Endothelial cell of umbilical vein (primary cell): ENCODE measurements around the gene TYW1. TPM values are rescaled to one million over a fixed set of nuclear protein-coding genes. Genes with fewer than 3 reads are reported as not detected.
"Not testable (repeated sequence)": the region's sequence is repeated elsewhere in the genome, so short reads cannot be mapped to it uniquely, and the experiment has no call there.

Source experiments
- BruUV-seq: library from RNA; stranded (reverse); fragments of 400-500 nt; replicated peaks from 2 replicates; lab custom pipeline; 2021; lab: Mats Ljungman, UMichigan
- CTCF ChIA-PET: fragments of 300-600, 350-600 bp; sonication (Branson Sonifier 250); formaldehyde crosslinking; loops from one replicate; lab custom pipeline; 2021; ENCODE audit warnings: antibody characterized with exemption, inconsistent platforms; lab: Charles Lee
- POLR2A ChIA-PET: fragments of 300-600, 350-600 bp; sonication (Branson Sonifier 250); formaldehyde crosslinking; loops from one replicate; lab custom pipeline; 2021; ENCODE audit warnings: antibody characterized with exemption, inconsistent platforms; lab: Charles Lee
- DNase-seq: peaks from one replicate; pipeline ENCODE4 v3.0.0-alpha.2; 2011; ENCODE audit warnings: low read depth, low spot score
- FAIRE-seq: peaks from 2 replicates; lab custom pipeline; 2011; peaks lifted over from hg19 to GRCh38; lab: Jason Lieb, UNC
- H2AFZ ChIP-seq: 2 replicates; pipeline ENCODE4 v1.6.0; 2012; ENCODE audit warnings: low read depth, low read length, control low read depth, inconsistent platforms
- H3K27ac ChIP-seq: 2 replicates; pipeline ENCODE4 v1.5.1; 2011; ENCODE audit warnings: low read depth, mild to moderate bottlenecking, control low read depth, low read length, moderate library complexity; ENCODE audit not compliant: insufficient read depth
- H3K27me3 ChIP-seq, 2 experiments: 2 replicates each; pipeline versions ENCODE4 v1.6.0 to v1.6.1; 2011; ENCODE audit warnings: low read length in 2 of 2, mixed read lengths in 1 of 2; ENCODE audit not compliant: control insufficient read depth in 2 of 2, insufficient read depth in 2 of 2
- H3K36me3 ChIP-seq, 2 experiments: 2 replicates in 1 of 2; 3 replicates in 1 of 2; pipeline ENCODE4 v1.5.1; 2011; ENCODE audit warnings: low read length in 2 of 2, mild to moderate bottlenecking in 1 of 2, moderate library complexity in 1 of 2; ENCODE audit not compliant: control insufficient read depth in 2 of 2, insufficient read depth in 2 of 2; ENCODE audit errors: extremely low read depth in 1 of 2
- H3K4me1 ChIP-seq: 3 replicates; pipeline ENCODE4 v1.5.1; 2011; ENCODE audit warnings: mild to moderate bottlenecking, low read length; ENCODE audit not compliant: control insufficient read depth, insufficient read depth; ENCODE audit errors: extremely low read depth
- H3K4me2 ChIP-seq: 2 replicates; pipeline ENCODE4 v1.6.1; 2011; ENCODE audit warnings: low read length, control low read depth, mixed read lengths; ENCODE audit not compliant: insufficient read depth
- H3K4me3 ChIP-seq, 3 experiments: fragments of 200-600 bp in 1 of 3; sonication (generic), shearing (Covaris generic) in 1 of 3; replicated peaks in 1 of 3; 2 replicates each; pipeline ENCODE4 v1.5.1; 2011 to 2016; ENCODE audit warnings: control low read depth in 3 of 3, low read length in 3 of 3, mild to moderate bottlenecking in 2 of 3, inconsistent platforms in 1 of 3, low read depth in 1 of 3, moderate library complexity in 1 of 3; ENCODE audit not compliant: insufficient read depth in 1 of 3
- H3K79me2 ChIP-seq: 2 replicates; pipeline ENCODE4 v1.6.0; 2012; ENCODE audit warnings: low read length, inconsistent platforms; ENCODE audit not compliant: control insufficient read depth, insufficient read depth
- H3K9ac ChIP-seq: replicated peaks from 2 replicates; pipeline ENCODE3; 2011; ENCODE audit warnings: low read length, control low read depth; ENCODE audit not compliant: insufficient read depth; ENCODE audit errors: extremely low read depth
- H3K9me1 ChIP-seq: replicated peaks from 3 replicates; pipeline ENCODE4 v1.6.0; 2011; ENCODE audit warnings: mild to moderate bottlenecking, low read length; ENCODE audit not compliant: control insufficient read depth, insufficient read depth; ENCODE audit errors: extremely low read depth
- H3K9me3 ChIP-seq: replicated peaks from 2 replicates; pipeline ENCODE4 v1.5.1; 2012; ENCODE audit warnings: low read length, inconsistent platforms; ENCODE audit not compliant: control insufficient read depth, insufficient read depth
- H4K20me1 ChIP-seq: replicated peaks from 2 replicates; pipeline ENCODE3; 2011; ENCODE audit warnings: mild to moderate bottlenecking, low read length; ENCODE audit not compliant: control insufficient read depth, insufficient read depth; ENCODE audit errors: extremely low read depth
- CTCF ChIP-seq, 2 donors: IDR thresholded peaks; 1 replicate in 1 of 2; 2 replicates in 1 of 2; pipeline ENCODE4 v1.5.1; 2011; ENCODE audit warnings: low read length in 2 of 2, mild to moderate bottlenecking in 2 of 2, moderate library complexity in 2 of 2, control low read depth in 1 of 2, inconsistent platforms in 1 of 2, low read depth in 1 of 2; ENCODE audit not compliant: insufficient read depth in 1 of 2; ENCODE audit errors: extremely low read depth in 1 of 2
- FOS ChIP-seq: IDR thresholded peaks from 2 replicates; pipeline ENCODE4 v1.6.1; 2011; ENCODE audit warnings: mild to moderate bottlenecking, low read length, moderate library complexity, borderline replicate concordance; ENCODE audit not compliant: insufficient read depth
- dilution Hi-C: fragments of 300-500 bp; cut with MboI; formaldehyde crosslinking; loops from one replicate; pipeline ENCODE4 v1.15.0; 2019; ENCODE audit warnings: low sequenced_read_pairs; ENCODE audit not compliant: extremely low pct_ligation_motif_present
- intact Hi-C: fragments of 100-400 bp; cut with micrococcal nuclease; formaldehyde crosslinking; loops from one replicate; pipeline ENCODE4 v1.10.0; 2022
- polyA plus RNA-seq, 4 experiments: library from polyadenylated mRNA; depleted of rRNA in 3 of 4; stranded (reverse) in 3 of 4; unstranded in 1 of 4; fragments of >200 nt; gene quantifications; 2 replicates each; pipeline versions ENCODE4 v1.2.1 to v1.2.3, GENCODE V29; 2011 to 2012; ENCODE audit warnings: missing spikeins in 1 of 4
- total RNA-seq: library from RNA; stranded (reverse); gene quantifications from 2 replicates; pipeline ENCODE4 v1.2.3, GENCODE V29; 2021

Gene TYW1
- total and polyA plus RNA-seq, 2 donors (not counting 3 experiments of a cell fraction or from before 2014, with no cell fraction given) = 7.7 to 15.9 TPM

GRCh38 chr7:67040832-67041231, 44.2 kb downstream of the TYW1 start:
- H3K27ac ChIP-seq, H3K4me1 ChIP-seq, H2AFZ ChIP-seq, H3K9ac ChIP-seq, H3K9me3 ChIP-seq, H4K20me1 ChIP-seq, H3K4me2 ChIP-seq, H3K4me3 ChIP-seq, BruUV-seq, dilution Hi-C loops, H3K36me3 ChIP-seq, H3K9me1 ChIP-seq, H3K27me3 ChIP-seq, H3K79me2 ChIP-seq, POLR2A ChIA-PET: not testable (repeated sequence)
- peak in 1 of 2 donors; percentile 9 for TF ChIP-seq CTCF (IDR thresholded peaks at IDR 0.05; ENCODE audit: extremely low read depth in 1 of 2, insufficient read depth in 1 of 2, low read depth in 1 of 2, low read length in 2 of 2)
- peak; percentile 86 for FAIRE-seq
- intact Hi-C loops = loop anchor here (10.0 kb wide), 1 partner anchor 264 kb away; no protein-coding TSS in a partner anchor
- peak; percentile 30 for DNase-seq
- CTCF ChIA-PET = interaction anchor here (0.8 to 2.1 kb wide), 7 partner anchors 12 to 330 kb away, joined by 3 to 18 read pairs (median 4); no protein-coding TSS in a partner anchor

- CTCF ChIA-PET, H3K9me3 ChIP-seq, H3K4me3 ChIP-seq, H3K9ac ChIP-seq, H3K4me1 ChIP-seq, H3K9me1 ChIP-seq, dilution Hi-C loops, BruUV-seq, H3K4me2 ChIP-seq, H3K36me3 ChIP-seq, H3K79me2 ChIP-seq, H2AFZ ChIP-seq, POLR2A ChIA-PET, H3K27me3 ChIP-seq, H4K20me1 ChIP-seq, H3K27ac ChIP-seq: not testable (repeated sequence)
- TF ChIP-seq FOS = peak; percentile 23
- intact Hi-C loops = loop anchor here (10.0 kb wide), 1 partner anchor 262 kb away; no protein-coding TSS in a partner anchor
- FAIRE-seq (peak; percentile 83), DNase-seq (peak; percentile 63)
These were observed 46.3 kb downstream of the TYW1 start for GRCh38 chr7:67042781-67043558.

- H3K4me3 ChIP-seq, CTCF ChIA-PET, H2AFZ ChIP-seq, H3K36me3 ChIP-seq, dilution Hi-C loops, H3K9me3 ChIP-seq, H3K9ac ChIP-seq, FAIRE-seq, H3K9me1 ChIP-seq, H4K20me1 ChIP-seq, H3K4me1 ChIP-seq, H3K4me2 ChIP-seq, POLR2A ChIA-PET, H3K27me3 ChIP-seq, BruUV-seq, H3K79me2 ChIP-seq: not testable (repeated sequence)
- intact Hi-C loops = loop anchor here (10.0 kb wide), 1 partner anchor 261 kb away; no protein-coding TSS in a partner anchor
- DNase-seq = peak; percentile 18
- H3K27ac ChIP-seq = peak overlapping the region; percentile 34
These were observed 46.9 kb downstream of the TYW1 start for GRCh38 chr7:67043559-67043930.
